ENCODE data around the gene CACNG4.

Gene CACNG4

GRCh38 chr17:67071595-67071994, 107.1 kb downstream of the CACNG4 start:
- no peak for DNase-seq

GRCh38 chr17:67072885-67073284, 108.4 kb downstream of the CACNG4 start:
- no peak for DNase-seq

GRCh38 chr17:67074781-67075180, 110.3 kb downstream of the CACNG4 start:
- DNase-seq = no peak

GRCh38 chr17:67076290-67076689, 111.8 kb downstream of the CACNG4 start:
- DNase-seq = no peak

- no peak for DNase-seq
Observed at GRCh38 chr17:67078292-67078691, 113.8 kb downstream of the CACNG4 start.

- no peak for DNase-seq
Observed at GRCh38 chr17:67079491-67079890, 115.0 kb downstream of the CACNG4 start.

- DNase-seq = no peak
Observed at GRCh38 chr17:67080804-67081203, 116.3 kb downstream of the CACNG4 start.

GRCh38 chr17:67082107-67082506, 117.6 kb downstream of the CACNG4 start:
- no peak for DNase-seq

All from NCI-H524 (cell line).